WTC11 (cell line): Measurements from ENCODE around the gene TRPM4. TPM values are rescaled to one million over a fixed set of nuclear protein-coding genes. Genes with fewer than 3 reads are reported as not detected.

Source experiments
- ATAC-seq: fragments of 200-7000 bp; cut with Tn5 transposase; 2 replicates; pipeline ENCODE4 v1.10.0; 2021; ENCODE audit warnings: mild to moderate bottlenecking, moderate library complexity
- CTCF ChIA-PET: fragments of 300-600 bp; sonication (Branson Sonifier 250); formaldehyde crosslinking; loops from one replicate; lab custom pipeline; 2021; ENCODE audit warnings: antibody characterized with exemption; lab: Charles Lee
- POLR2A ChIA-PET: fragments of 350-600 bp; sonication (Branson Sonifier 250); formaldehyde crosslinking; loops from one replicate; lab custom pipeline; 2021; ENCODE audit warnings: antibody characterized with exemption; lab: Charles Lee
- DNase-seq: peaks from one replicate; pipeline ENCODE4 v3.0.0; 2021; ENCODE audit warnings: low spot score
- H3K27ac Mint-ChIP-seq: 2 replicates; pipeline ENCODE4 v1.8.0; 2021; ENCODE audit warnings: mixed read lengths
- H3K27me3 Mint-ChIP-seq: 2 replicates; pipeline ENCODE4 v1.8.0; 2021; ENCODE audit warnings: low read depth, mild to moderate bottlenecking, moderate library complexity, mixed read lengths
- H3K36me3 Mint-ChIP-seq: 2 replicates; pipeline ENCODE4 v1.8.0; 2021; ENCODE audit warnings: mixed read lengths
- H3K4me1 Mint-ChIP-seq: 2 replicates; pipeline ENCODE4 v1.8.0; 2022; ENCODE audit warnings: mixed read lengths
- H3K4me3 Mint-ChIP-seq: 2 replicates; pipeline ENCODE4 v1.8.0; 2021; ENCODE audit warnings: mild to moderate bottlenecking, moderate library complexity, mixed read lengths
- H3K9me3 Mint-ChIP-seq: 2 replicates; pipeline ENCODE4 v1.8.0; 2021; ENCODE audit warnings: mixed read lengths
- EMX1 ChIP-seq: fragments of 250-450 bp; sonication (Bioruptor Pico); IDR thresholded peaks from 2 replicates; pipeline ENCODE4 v1.8.0; 2021; ENCODE audit warnings: mild to moderate bottlenecking
- ETV6 ChIP-seq: sonication (generic); formaldehyde crosslinking; IDR thresholded peaks from 2 replicates; pipeline ENCODE4 v1.8.1; 2022; ENCODE audit warnings: mild to moderate bottlenecking, missing genetic modification reagents
- FOXK1 ChIP-seq: sonication (generic); formaldehyde crosslinking; IDR thresholded peaks from 2 replicates; pipeline ENCODE4 v1.8.0; 2022; ENCODE audit warnings: mild to moderate bottlenecking, moderate library complexity, missing genetic modification reagents
- HMGA2 ChIP-seq: fragments of 250-450 bp; sonication (Bioruptor Pico); IDR thresholded peaks from 2 replicates; pipeline ENCODE4 v1.4.0; 2021; ENCODE audit warnings: mild to moderate bottlenecking, moderate library complexity
- HMGXB4 ChIP-seq: sonication (generic); formaldehyde crosslinking; IDR thresholded peaks from 2 replicates; pipeline ENCODE4 v1.8.1; 2023; ENCODE audit warnings: mild to moderate bottlenecking, moderate library complexity, missing genetic modification reagents
- NFATC4 ChIP-seq: fragments of 250-450 bp; sonication (Bioruptor Pico); IDR thresholded peaks from 2 replicates; pipeline ENCODE4 v1.9.0; 2021; ENCODE audit warnings: mild to moderate bottlenecking
- NFYB ChIP-seq: sonication (generic); formaldehyde crosslinking; conservative IDR thresholded peaks from 2 replicates; pipeline ENCODE4 v1.8.0; 2022; ENCODE audit warnings: low read depth, missing genetic modification reagents
- NR3C1 ChIP-seq: sonication (generic); formaldehyde crosslinking; conservative IDR thresholded peaks from 2 replicates; pipeline ENCODE4 v1.8.1; 2023; ENCODE audit warnings: low read depth, mild to moderate bottlenecking, missing genetic modification reagents
- PRRX2 ChIP-seq: fragments of 250-450 bp; sonication (Bioruptor Pico); IDR thresholded peaks from 2 replicates; pipeline ENCODE4 v1.8.0; 2021; ENCODE audit warnings: mild to moderate bottlenecking
- RORB ChIP-seq: fragments of 250-450 bp; sonication (Bioruptor Pico); IDR thresholded peaks from 2 replicates; pipeline ENCODE4 v1.9.0; 2021; ENCODE audit warnings: mild to moderate bottlenecking
- SMAD4 ChIP-seq: sonication (generic); formaldehyde crosslinking; IDR thresholded peaks from 2 replicates; pipeline ENCODE4 v1.8.0; 2022; ENCODE audit warnings: mild to moderate bottlenecking, missing genetic modification reagents
- SOX15 ChIP-seq: fragments of 250-450 bp; sonication (Bioruptor Pico); IDR thresholded peaks from 2 replicates; pipeline ENCODE4 v1.9.0; 2021; ENCODE audit warnings: mild to moderate bottlenecking
- ZNF232 ChIP-seq: sonication (generic); formaldehyde crosslinking; IDR thresholded peaks from 2 replicates; pipeline ENCODE4 v1.8.0; 2022; ENCODE audit warnings: mild to moderate bottlenecking, missing genetic modification reagents
- total RNA-seq: library from RNA; stranded (reverse); gene quantifications from 3 replicates; pipeline ENCODE4 v1.2.3, GENCODE V29; 2021
- TF ChIP-seq, protein P1 (sequence below): sonication (generic); formaldehyde crosslinking; IDR thresholded peaks from 2 replicates; pipeline ENCODE4 v1.8.1; 2022; ENCODE audit warnings: mild to moderate bottlenecking, missing genetic modification reagents, moderate library complexity, borderline replicate concordance
- TF ChIP-seq, protein P2 (sequence below): sonication (generic); formaldehyde crosslinking; IDR thresholded peaks from 2 replicates; pipeline ENCODE4 v1.8.1; 2023; ENCODE audit warnings: mild to moderate bottlenecking, missing genetic modification reagents
- TF ChIP-seq, protein P3 (sequence below): fragments of 200-600 bp; IDR thresholded peaks from 2 replicates; pipeline ENCODE4 v1.8.0; 2022; ENCODE audit warnings: antibody characterized with exemption
- TF ChIP-seq, protein P4 (sequence below): sonication (generic); formaldehyde crosslinking; conservative IDR thresholded peaks from 2 replicates; pipeline ENCODE4 v1.8.1; 2023; ENCODE audit warnings: mild to moderate bottlenecking, low read depth, missing genetic modification reagents, moderate library complexity
- TF ChIP-seq, protein P5 (sequence below): fragments of 250-450 bp; sonication (Bioruptor Pico); IDR thresholded peaks from 2 replicates; pipeline ENCODE4 v2.1.2; 2022; ENCODE audit warnings: mild to moderate bottlenecking, moderate library complexity
- TF ChIP-seq, protein P6 (sequence below): sonication (generic); formaldehyde crosslinking; IDR thresholded peaks from 2 replicates; pipeline ENCODE4 v1.8.0; 2023; ENCODE audit warnings: missing genetic modification reagents

TRPM4 gene
- total RNA-seq, 1 experiment from 2014 or later = 15.5 TPM

DNA sequence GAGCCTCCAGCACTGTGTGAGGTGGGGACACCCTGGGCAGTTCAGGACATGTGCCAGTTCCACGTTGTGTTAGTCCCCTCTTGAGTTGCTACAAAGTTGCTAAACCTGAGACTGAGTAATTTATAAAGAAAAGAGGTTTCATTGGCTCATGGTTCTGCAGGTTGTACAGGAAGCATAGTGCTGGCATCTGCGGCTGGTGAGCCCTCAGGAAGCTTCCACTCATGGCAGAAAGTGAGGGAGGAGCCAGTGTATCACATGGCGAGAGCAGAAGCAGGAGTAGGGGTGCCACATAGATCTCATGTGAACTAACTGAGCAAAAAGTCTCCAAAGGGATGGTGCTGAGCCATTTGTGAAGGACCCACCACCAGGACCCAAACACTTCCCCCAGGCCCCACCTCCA is 33.2 kb downstream of the TRPM4 start:
- Mint-ChIP-seq H3K36me3 (peaks cover 12% of the 10 kb centered on the region), H3K27ac (no peak overlapping the region), H3K4me3 (no peak overlapping the region), H3K4me1 (peaks cover 4% of the 10 kb centered on the region; the same call in 1 of the 2 replicates), H3K9me3 (peaks cover 7% of the 10 kb centered on the region), H3K27me3 (peaks cover 7% of the 10 kb centered on the region)
- CTCF ChIA-PET = no interaction called here
- POLR2A ChIA-PET = no interaction called here
- no peak for TF ChIP-seq HMGA2
- no peak for TF ChIP-seq NFATC4 (CRISPR knock-in tag)
- TF ChIP-seq, protein P1, sequence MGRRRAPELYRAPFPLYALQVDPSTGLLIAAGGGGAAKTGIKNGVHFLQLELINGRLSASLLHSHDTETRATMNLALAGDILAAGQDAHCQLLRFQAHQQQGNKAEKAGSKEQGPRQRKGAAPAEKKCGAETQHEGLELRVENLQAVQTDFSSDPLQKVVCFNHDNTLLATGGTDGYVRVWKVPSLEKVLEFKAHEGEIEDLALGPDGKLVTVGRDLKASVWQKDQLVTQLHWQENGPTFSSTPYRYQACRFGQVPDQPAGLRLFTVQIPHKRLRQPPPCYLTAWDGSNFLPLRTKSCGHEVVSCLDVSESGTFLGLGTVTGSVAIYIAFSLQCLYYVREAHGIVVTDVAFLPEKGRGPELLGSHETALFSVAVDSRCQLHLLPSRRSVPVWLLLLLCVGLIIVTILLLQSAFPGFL = no peak
- TF ChIP-seq, protein P2, sequence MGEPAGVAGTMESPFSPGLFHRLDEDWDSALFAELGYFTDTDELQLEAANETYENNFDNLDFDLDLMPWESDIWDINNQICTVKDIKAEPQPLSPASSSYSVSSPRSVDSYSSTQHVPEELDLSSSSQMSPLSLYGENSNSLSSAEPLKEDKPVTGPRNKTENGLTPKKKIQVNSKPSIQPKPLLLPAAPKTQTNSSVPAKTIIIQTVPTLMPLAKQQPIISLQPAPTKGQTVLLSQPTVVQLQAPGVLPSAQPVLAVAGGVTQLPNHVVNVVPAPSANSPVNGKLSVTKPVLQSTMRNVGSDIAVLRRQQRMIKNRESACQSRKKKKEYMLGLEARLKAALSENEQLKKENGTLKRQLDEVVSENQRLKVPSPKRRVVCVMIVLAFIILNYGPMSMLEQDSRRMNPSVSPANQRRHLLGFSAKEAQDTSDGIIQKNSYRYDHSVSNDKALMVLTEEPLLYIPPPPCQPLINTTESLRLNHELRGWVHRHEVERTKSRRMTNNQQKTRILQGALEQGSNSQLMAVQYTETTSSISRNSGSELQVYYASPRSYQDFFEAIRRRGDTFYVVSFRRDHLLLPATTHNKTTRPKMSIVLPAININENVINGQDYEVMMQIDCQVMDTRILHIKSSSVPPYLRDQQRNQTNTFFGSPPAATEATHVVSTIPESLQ = no peak
- TF ChIP-seq, protein P3, sequence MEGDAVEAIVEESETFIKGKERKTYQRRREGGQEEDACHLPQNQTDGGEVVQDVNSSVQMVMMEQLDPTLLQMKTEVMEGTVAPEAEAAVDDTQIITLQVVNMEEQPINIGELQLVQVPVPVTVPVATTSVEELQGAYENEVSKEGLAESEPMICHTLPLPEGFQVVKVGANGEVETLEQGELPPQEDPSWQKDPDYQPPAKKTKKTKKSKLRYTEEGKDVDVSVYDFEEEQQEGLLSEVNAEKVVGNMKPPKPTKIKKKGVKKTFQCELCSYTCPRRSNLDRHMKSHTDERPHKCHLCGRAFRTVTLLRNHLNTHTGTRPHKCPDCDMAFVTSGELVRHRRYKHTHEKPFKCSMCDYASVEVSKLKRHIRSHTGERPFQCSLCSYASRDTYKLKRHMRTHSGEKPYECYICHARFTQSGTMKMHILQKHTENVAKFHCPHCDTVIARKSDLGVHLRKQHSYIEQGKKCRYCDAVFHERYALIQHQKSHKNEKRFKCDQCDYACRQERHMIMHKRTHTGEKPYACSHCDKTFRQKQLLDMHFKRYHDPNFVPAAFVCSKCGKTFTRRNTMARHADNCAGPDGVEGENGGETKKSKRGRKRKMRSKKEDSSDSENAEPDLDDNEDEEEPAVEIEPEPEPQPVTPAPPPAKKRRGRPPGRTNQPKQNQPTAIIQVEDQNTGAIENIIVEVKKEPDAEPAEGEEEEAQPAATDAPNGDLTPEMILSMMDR = no peak
- TF ChIP-seq HMGXB4 = no peak
- no peak for TF ChIP-seq RORB (CRISPR knock-in tag)
- no peak for TF ChIP-seq SOX15 (CRISPR knock-in tag)
- TF ChIP-seq, protein P4, sequence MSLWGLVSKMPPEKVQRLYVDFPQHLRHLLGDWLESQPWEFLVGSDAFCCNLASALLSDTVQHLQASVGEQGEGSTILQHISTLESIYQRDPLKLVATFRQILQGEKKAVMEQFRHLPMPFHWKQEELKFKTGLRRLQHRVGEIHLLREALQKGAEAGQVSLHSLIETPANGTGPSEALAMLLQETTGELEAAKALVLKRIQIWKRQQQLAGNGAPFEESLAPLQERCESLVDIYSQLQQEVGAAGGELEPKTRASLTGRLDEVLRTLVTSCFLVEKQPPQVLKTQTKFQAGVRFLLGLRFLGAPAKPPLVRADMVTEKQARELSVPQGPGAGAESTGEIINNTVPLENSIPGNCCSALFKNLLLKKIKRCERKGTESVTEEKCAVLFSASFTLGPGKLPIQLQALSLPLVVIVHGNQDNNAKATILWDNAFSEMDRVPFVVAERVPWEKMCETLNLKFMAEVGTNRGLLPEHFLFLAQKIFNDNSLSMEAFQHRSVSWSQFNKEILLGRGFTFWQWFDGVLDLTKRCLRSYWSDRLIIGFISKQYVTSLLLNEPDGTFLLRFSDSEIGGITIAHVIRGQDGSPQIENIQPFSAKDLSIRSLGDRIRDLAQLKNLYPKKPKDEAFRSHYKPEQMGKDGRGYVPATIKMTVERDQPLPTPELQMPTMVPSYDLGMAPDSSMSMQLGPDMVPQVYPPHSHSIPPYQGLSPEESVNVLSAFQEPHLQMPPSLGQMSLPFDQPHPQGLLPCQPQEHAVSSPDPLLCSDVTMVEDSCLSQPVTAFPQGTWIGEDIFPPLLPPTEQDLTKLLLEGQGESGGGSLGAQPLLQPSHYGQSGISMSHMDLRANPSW = no peak
- DNase-seq (no peak), ATAC-seq (no peak)

DNA sequence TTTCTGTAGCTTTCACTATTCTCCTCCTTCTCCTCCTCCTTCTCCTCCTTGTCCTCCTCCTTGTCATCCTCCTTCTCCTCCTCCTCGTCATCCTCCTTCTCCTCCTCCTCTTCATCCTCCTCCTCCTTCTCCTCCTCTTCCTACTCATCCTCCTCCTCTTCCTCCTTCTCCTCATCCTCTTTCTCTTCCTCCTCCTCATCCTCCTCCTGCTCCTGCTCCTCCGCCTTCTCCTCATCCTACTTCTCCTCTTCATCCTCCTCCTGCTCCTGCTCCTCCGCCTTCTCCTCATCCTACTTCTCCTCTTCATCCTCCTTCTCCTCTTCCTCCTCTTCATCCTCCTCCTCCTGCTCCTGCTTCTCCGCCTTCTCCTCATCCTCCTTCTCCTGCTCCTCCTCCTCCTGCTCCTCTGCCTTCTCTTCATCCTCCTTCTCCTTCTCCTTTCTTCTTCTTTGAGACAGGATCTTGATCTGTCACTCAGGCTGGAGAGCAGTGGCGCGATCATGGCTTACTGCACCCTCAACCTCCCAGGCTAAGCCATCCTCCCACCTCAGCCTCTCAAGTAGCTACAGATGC is 36.3 kb downstream of the TRPM4 start:
- peaks cover 7% of the 10 kb centered on the region for H3K9me3 Mint-ChIP-seq
- DNase-seq (no peak), ATAC-seq (no peak)
- H3K36me3 Mint-ChIP-seq = peaks cover 12% of the 10 kb centered on the region
- ChIA-PET POLR2A (no interaction called here), CTCF (interaction anchor here (1.0 to 5.3 kb wide), 2 partner anchors 44 to 96 kb away, joined by 4 to 98 read pairs; no protein-coding TSS in a partner anchor)
- H3K4me3 Mint-ChIP-seq = no peak overlapping the region
- no peaks in the 10 kb centered on the region for H3K4me1 Mint-ChIP-seq
- no peak overlapping the region for H3K27ac Mint-ChIP-seq
- H3K27me3 Mint-ChIP-seq = peaks cover 7% of the 10 kb centered on the region
- TF ChIP-seq FOXK1 = no peak
- TF ChIP-seq NR3C1 (CRISPR knock-in tag) = no peak
- TF ChIP-seq SMAD4 (CRISPR knock-in tag) = no peak
- no peak for TF ChIP-seq PRRX2 (CRISPR knock-in tag)
- no peak for TF ChIP-seq HMGA2
- no peak for TF ChIP-seq ZNF232 (CRISPR knock-in tag)
- TF ChIP-seq SOX15 (CRISPR knock-in tag) = no peak
- no peak for TF ChIP-seq ETV6
- TF ChIP-seq NFYB (CRISPR knock-in tag) = no peak
- TF ChIP-seq, protein P5, sequence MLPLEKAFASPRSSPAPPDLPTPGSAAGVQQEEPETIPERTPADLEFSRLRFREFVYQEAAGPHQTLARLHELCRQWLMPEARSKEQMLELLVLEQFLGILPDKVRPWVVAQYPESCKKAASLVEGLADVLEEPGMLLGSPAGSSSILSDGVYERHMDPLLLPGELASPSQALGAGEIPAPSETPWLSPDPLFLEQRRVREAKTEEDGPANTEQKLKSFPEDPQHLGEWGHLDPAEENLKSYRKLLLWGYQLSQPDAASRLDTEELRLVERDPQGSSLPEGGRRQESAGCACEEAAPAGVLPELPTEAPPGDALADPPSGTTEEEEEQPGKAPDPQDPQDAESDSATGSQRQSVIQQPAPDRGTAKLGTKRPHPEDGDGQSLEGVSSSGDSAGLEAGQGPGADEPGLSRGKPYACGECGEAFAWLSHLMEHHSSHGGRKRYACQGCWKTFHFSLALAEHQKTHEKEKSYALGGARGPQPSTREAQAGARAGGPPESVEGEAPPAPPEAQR (CRISPR knock-in tag) = no peak
- TF ChIP-seq, protein P3 = no peak
- TF ChIP-seq EMX1 (CRISPR knock-in tag) = no peak
- TF ChIP-seq, protein P6, sequence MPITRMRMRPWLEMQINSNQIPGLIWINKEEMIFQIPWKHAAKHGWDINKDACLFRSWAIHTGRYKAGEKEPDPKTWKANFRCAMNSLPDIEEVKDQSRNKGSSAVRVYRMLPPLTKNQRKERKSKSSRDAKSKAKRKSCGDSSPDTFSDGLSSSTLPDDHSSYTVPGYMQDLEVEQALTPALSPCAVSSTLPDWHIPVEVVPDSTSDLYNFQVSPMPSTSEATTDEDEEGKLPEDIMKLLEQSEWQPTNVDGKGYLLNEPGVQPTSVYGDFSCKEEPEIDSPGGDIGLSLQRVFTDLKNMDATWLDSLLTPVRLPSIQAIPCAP = no peak
